SK-N-MC (cell line): ENCODE measurements around the gene ZNF804A.

Source experiments
- DNase-seq: peaks from one replicate; pipeline ENCODE4 v3.0.0-alpha.2; 2011; ENCODE audit warnings: low read depth, low spot score
- H3K27ac ChIP-seq: fragments of 200-600 bp; sonication (generic); 2 replicates; pipeline ENCODE4 v1.5.1; 2016; ENCODE audit warnings: mixed run types
- H3K36me3 ChIP-seq: fragments of 200-600 bp; sonication (generic); 2 replicates; pipeline ENCODE4 v1.6.1; 2017; ENCODE audit warnings: antibody characterized with exemption, low read length, mixed read lengths; ENCODE audit not compliant: insufficient read depth
- H3K4me3 ChIP-seq: fragments of 200-600 bp; sonication (generic); 2 replicates; pipeline ENCODE4 v1.5.1; 2016
- H3K9ac ChIP-seq: fragments of 200-600 bp; sonication (generic); 2 replicates; pipeline ENCODE4 v1.8.0; 2017; ENCODE audit warnings: mixed run types, mixed read lengths; ENCODE audit not compliant: insufficient read length
- H3K9me3 ChIP-seq: fragments of 200-600 bp; sonication (generic); 2 replicates; pipeline ENCODE4 v1.6.1; 2017; ENCODE audit warnings: low read depth, mild to moderate bottlenecking, antibody characterized with exemption, low read length, moderate library complexity, mixed read lengths
- EZH2 ChIP-seq: fragments of 200-600 bp; sonication (generic); IDR thresholded peaks from one replicate; pipeline ENCODE4 v1.6.1; 2017; ENCODE audit warnings: antibody characterized with exemption
- FOXP2 ChIP-seq: optimal IDR thresholded peaks from 2 replicates; pipeline ENCODE3; 2011; ENCODE audit warnings: mild to moderate bottlenecking, moderate library complexity; ENCODE audit not compliant: insufficient read depth; ENCODE audit errors: extremely low read length, control extremely low read depth
- POLR2AphosphoS5 ChIP-seq: IDR thresholded peaks from 2 replicates; pipeline ENCODE4 v1.6.1; 2012; ENCODE audit warnings: mild to moderate bottlenecking, low read depth, low read length, borderline replicate concordance

The ZNF804A gene

DNA sequence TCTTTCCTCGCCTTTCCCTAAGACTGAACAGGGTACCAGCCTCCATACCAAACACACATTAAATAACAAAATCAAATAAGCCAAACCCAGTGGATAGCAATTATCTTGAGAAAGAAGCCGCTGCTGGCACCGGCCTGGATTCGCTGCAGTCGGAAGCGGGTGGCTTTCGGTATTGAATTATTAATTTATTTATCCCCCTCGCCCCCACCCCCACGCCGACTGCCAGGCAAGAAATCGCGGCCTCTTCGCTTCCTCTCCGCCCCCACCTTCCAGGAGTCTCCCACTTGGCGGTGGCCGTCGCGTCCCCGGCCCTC, 370 bp upstream of the ZNF804A start:
- Histone ChIP-seq H3K9ac (no peak overlapping the region), H3K36me3 (no peaks in the 10 kb centered on the region), H3K4me3 (peak overlapping the region; percentile 91), H3K27ac (no peak overlapping the region), H3K9me3 (no peaks in the 10 kb centered on the region)
- DNase-seq, result no peak
- TF ChIP-seq POLR2AphosphoS5, result no peak
- TF ChIP-seq FOXP2, result no peak
- no peak for TF ChIP-seq EZH2

DNA sequence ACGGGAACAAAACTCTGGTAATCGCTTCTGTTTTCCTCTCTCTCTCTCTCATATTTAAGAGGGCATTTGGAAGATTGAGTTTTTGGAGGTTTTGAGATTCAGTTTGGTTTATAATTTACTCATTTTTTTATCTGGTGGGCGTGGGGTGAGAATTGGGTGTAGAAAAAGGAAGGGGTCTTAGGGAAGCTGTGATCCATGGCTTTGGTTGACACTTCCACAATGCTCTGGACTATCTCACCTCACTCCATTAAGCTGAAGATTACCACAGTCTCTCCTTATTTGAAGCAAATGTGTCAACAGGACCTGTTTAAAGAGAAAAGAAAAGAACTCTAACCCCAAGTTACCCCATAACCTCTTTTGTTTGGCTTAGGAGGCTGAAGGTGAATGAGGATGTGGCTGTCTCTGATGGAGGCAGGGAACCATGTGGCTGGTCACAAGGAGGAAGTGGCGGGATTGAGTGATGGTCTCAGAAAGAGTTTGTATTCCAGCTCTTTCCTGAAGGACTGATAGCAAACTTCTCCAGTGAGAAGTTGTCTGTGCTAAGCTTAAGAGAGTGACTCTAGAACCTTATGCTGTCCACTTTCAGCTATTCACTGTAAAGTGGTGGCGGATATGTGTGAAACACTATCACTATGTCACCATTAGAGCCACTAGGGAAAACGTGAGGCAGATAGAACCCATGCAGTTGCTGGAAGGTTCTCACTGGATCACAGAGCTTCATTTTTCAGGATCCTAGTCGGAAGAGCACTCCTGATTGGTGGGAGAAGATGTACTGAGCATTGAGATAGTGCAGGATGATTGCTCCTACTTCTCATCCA, 934 bp downstream of the ZNF804A start:
- TF ChIP-seq POLR2AphosphoS5, result no peak
- no peak for TF ChIP-seq EZH2
- no peak for TF ChIP-seq FOXP2
- H3K36me3 ChIP-seq, result no peaks in the 10 kb centered on the region
- H3K9ac ChIP-seq, result peak overlapping the region; percentile 65
- peak overlapping the region; percentile 91 for H3K4me3 ChIP-seq
- H3K27ac ChIP-seq, result no peak overlapping the region
- DNase-seq, result no peak
- H3K9me3 ChIP-seq, result no peaks in the 10 kb centered on the region

DNA sequence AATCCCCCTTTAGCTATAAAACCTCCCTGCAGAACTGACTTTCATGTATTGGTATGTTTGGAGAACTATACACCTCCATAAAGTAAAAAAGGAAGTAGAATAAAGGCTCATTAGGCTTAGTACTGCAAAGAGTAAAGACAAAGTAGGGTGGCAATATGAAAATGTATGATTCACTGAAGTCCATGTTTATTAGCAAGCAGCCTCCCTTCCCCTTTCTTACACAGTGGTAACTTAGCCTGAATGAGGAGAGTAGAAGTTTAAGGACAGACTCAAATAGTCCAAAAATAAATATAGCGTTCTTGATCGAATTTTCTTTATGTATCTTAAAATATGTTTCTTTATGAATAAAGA, 1.5 kb downstream of the ZNF804A start:
- DNase-seq, result no peak

DNA sequence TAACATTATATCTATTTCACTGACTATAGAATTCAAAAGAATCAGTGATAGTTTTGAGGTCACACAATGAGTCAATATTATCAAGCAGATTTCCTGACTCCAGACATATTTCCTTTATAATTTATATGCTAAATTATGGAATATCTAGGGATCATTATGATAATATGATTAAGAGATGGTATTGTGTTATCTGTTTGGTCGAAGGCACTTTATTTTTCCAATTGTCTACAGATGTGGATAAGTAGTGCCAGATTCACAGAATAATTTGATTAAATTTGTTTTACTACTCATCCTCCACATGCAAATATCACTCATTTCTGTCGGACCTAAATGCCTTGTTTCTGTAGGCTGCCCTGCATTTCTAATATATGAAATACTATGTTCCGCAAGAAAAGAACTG, 4.4 kb downstream of the ZNF804A start:
- Histone ChIP-seq H3K9ac (no peak overlapping the region), H3K27ac (no peak overlapping the region), H3K36me3 (no peaks in the 10 kb centered on the region), H3K9me3 (no peaks in the 10 kb centered on the region), H3K4me3 (no peak overlapping the region)
- no peak for DNase-seq
- TF ChIP-seq EZH2, result no peak
- TF ChIP-seq FOXP2, result no peak
- TF ChIP-seq POLR2AphosphoS5, result no peak

More for the DNA sequence above, 1.5 kb downstream of the ZNF804A start:
- Histone ChIP-seq H3K27ac (no peak overlapping the region), H3K4me3 (peak overlapping the region; percentile 91), H3K36me3 (no peaks in the 10 kb centered on the region), H3K9ac (no peak overlapping the region), H3K9me3 (no peaks in the 10 kb centered on the region)
- TF ChIP-seq POLR2AphosphoS5 (no peak), FOXP2 (no peak)

DNA sequence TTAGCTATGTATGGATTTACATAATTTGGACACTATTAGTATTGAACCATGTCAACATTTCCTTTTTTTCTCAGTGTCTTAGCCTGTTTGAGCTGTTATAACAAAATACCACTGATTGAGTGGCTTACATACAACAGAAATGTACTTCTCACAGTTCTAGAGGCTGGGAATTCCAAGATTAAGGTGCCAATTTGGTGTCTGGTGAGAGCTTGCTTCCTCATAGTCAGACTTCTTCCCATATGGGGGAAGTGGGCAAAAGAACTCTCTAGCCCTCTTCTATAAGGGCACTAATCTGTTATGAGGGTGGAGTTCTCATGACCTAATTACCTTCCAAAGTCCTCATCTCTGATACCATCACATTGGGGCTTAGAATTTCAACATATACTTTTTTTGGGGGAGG, 12.6 kb downstream of the ZNF804A start:
- no peak for DNase-seq
- TF ChIP-seq EZH2 (no peak), FOXP2 (no peak), POLR2AphosphoS5 (no peak)
- Histone ChIP-seq H3K27ac (no peak overlapping the region), H3K36me3 (no peaks in the 10 kb centered on the region), H3K9ac (no peak overlapping the region), H3K4me3 (no peak overlapping the region), H3K9me3 (no peaks in the 10 kb centered on the region)

GRCh38 chr2:184611361-184612085, 13.2 kb downstream of the ZNF804A start:
- DNase-seq, result peak; percentile 45
- H3K27ac ChIP-seq, result no peak overlapping the region

GRCh38 chr2:184620367-184620766, 22.0 kb downstream of the ZNF804A start:
- DNase-seq, result no peak

More at GRCh38 chr2:184611361-184612085, 13.2 kb downstream of the ZNF804A start:
- H3K9me3 ChIP-seq, result no peaks in the 10 kb centered on the region
- H3K4me3 ChIP-seq, result no peak overlapping the region
- H3K9ac ChIP-seq, result no peak overlapping the region
- TF ChIP-seq FOXP2 (no peak), EZH2 (no peak), POLR2AphosphoS5 (no peak)
- no peaks in the 10 kb centered on the region for H3K36me3 ChIP-seq

DNA sequence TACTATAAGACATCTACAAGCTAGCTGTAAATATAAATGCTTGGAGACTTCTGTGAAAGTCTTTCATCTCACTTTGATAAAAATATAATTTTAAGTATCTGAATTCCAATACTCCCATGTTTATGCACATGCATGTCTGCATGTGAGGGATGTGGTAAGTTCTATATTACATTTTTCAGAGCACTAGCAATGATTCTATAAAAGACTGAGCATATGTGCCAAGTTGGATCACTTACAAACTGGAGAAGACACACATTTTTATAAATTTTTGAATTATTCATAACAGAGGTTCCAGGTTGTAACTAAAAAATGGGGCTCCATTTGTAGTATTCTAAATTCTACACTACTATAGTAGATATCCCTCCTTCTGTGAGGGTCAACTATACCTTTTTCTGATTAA, 26.0 kb downstream of the ZNF804A start:
- Histone ChIP-seq H3K36me3 (no peaks in the 10 kb centered on the region), H3K9ac (no peak overlapping the region), H3K27ac (no peak overlapping the region), H3K4me3 (no peak overlapping the region), H3K9me3 (no peaks in the 10 kb centered on the region)
- no peak for TF ChIP-seq EZH2
- TF ChIP-seq FOXP2, result no peak
- no peak for TF ChIP-seq POLR2AphosphoS5
- no peak for DNase-seq

More at GRCh38 chr2:184620367-184620766, 22.0 kb downstream of the ZNF804A start:
- TF ChIP-seq POLR2AphosphoS5 (no peak), EZH2 (no peak), FOXP2 (no peak)
- H3K9ac ChIP-seq, result no peak overlapping the region
- no peaks in the 10 kb centered on the region for H3K9me3 ChIP-seq
- H3K27ac ChIP-seq, result no peak overlapping the region
- no peak overlapping the region for H3K4me3 ChIP-seq
- no peaks in the 10 kb centered on the region for H3K36me3 ChIP-seq

- no peak for DNase-seq
- no peak for TF ChIP-seq POLR2AphosphoS5
- no peak for TF ChIP-seq EZH2
- TF ChIP-seq FOXP2, result no peak
- H3K36me3 ChIP-seq, result no peaks in the 10 kb centered on the region
- H3K4me3 ChIP-seq, result no peak overlapping the region
- no peak overlapping the region for H3K27ac ChIP-seq
- H3K9ac ChIP-seq, result no peak overlapping the region
- no peaks in the 10 kb centered on the region for H3K9me3 ChIP-seq
These were observed 29.7 kb downstream of the ZNF804A start for GRCh38 chr2:184628051-184628450.
